ENCODE results near the gene ZNF574.
"Not testable (repeated sequence)": the region's sequence is repeated elsewhere in the genome, so short reads cannot be mapped to it uniquely, and the experiment has no call there.

ZNF574 gene

GRCh38 chr19:42099336-42099925, 23.5 kb downstream of the ZNF574 start:
- no peak for DNase-seq (ENCODE audit: low spot score)

DNA sequence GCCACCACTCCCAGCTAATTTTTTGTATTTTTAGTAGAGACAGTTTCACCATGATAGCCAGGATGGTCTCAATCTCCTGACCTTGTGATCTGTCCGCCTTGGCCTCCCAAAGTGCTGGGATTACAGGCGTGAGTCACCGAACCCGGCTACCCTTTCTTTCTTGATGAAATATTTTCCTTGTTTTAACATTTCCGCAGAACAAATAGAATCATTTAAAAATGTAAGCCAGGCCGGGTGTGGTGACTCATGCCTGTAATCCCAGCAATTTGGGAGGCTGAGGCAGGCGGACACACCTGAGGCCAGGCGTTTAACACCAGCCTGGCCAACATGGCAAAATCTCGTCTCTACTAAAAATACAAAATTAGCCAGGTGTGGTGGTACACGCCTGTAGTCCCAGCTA, 24.3 kb downstream of the ZNF574 start:
- not testable (repeated sequence) for DNase-seq (ENCODE audit: low spot score)

DNA sequence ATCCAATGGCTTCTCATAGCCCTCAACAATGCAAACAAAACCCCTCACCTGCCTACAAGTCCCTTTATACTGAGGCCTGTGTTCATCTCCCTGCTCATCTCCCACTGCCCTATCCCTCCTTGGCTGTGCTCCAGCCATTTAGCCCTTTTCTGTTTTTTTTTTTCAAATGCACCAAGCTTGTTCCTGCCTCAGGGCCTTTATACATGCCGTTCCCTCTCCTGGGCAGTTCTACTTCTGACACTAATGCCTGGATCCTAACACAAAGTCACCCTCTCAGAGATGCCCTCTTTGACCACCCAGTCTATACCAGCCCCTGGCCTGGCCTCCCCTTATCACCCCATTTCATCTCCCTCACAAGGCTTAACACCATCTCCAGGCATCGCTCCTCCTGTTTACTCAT, 26.9 kb downstream of the ZNF574 start:
- no peak for DNase-seq (ENCODE audit: low spot score)

- no peak for DNase-seq (ENCODE audit: low spot score)
These were observed 29.4 kb downstream of the ZNF574 start for GRCh38 chr19:42105368-42105767.

GRCh38 chr19:42108527-42109389, 32.8 kb downstream of the ZNF574 start:
- DNase-seq (ENCODE audit: low spot score), result peak; percentile 91

DNA sequence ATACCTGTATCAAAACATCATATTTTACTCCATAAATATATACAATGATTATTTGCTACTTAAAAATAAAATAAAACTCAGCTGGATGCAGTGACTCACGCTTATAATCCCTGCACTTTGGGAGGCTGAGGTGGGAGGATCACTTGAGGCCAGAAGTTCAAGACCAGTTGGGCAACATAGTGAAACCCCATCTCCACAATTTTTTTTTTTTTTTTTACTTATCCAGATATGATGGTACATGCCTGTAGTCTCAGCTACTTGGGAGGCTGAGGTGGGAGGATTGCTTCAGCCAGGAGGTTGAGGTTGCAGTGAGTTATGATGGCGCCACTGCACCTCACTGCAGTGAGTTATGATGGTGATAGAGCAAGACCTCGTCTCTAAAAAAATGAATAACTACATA, 33.9 kb downstream of the ZNF574 start:
- no peak for DNase-seq (ENCODE audit: low spot score)

GRCh38 chr19:42110658-42111057, 34.7 kb downstream of the ZNF574 start:
- no peak for DNase-seq (ENCODE audit: low spot score)

- peak; percentile 72 for DNase-seq (ENCODE audit: low spot score)
These were observed 35.4 kb downstream of the ZNF574 start for GRCh38 chr19:42111384-42111783.

DNA sequence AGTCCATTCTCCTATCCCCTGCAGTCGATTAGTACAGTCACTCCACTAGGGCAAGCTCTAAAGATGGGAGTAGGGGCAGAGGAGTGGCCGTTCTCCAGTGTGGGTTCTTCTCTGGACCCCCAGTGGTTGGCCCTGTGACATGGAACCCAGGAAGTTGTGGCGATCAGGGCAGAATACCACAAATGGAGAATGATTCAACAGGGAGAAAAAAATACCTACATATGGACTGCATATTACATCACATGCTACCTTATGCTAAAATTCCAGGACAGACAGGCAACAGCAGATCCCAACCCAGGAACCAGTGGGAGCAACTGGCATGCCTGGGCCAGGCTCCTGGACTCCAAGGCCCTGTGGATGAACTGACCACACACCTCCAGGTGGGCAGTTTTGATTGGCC, 35.8 kb downstream of the ZNF574 start:
- peak; percentile 46 for DNase-seq (ENCODE audit: low spot score)

DNA sequence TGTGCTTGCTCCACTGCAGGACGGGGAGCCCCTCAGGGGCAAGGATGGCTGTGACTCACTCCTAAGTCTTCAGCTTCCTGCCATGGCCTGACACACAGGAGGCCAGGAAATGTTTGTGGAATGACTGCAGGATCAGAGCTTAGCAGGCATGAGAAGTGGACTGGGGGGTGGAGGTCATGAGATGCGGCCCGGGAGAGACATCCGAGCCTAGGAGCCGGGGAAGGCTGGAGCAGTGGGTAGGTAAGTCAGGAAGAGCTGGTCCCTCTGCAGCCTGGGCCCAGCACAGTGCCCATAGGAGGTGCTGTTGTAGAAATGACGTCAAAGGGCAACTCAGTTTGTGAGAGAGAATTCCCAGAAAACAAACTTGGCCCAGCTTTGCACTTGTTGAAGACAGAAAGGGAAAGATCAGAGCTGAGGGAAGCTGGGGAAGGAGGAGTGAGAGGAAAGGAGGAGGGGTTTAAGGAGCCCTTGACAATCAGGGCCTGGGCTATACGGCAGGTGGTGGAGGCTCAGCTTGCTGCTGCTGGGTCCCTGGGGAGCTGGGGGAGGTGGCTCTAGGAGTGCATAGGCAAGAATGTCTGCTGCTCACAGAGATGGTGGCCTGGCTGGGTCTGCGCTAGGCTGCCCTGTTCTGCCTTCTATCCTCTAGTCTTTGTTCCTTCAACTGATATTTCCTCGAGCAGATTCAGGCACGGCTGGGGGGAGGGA, 37.8 kb downstream of the ZNF574 start:
- peak; percentile 93 for DNase-seq (ENCODE audit: low spot score)

GRCh38 chr19:42114412-42114811, 38.4 kb downstream of the ZNF574 start:
- no peak for DNase-seq (ENCODE audit: low spot score)

- no peak for DNase-seq (ENCODE audit: low spot score)
These were observed 39.3 kb downstream of the ZNF574 start for GRCh38 chr19:42115219-42115618.

- no peak for DNase-seq (ENCODE audit: low spot score)
These were observed 39.7 kb downstream of the ZNF574 start for GRCh38 chr19:42115705-42116104.

GRCh38 chr19:42116308-42117075, 40.5 kb downstream of the ZNF574 start:
- no peak for DNase-seq (ENCODE audit: low spot score)

GRCh38 chr19:42117076-42117475, 41.1 kb downstream of the ZNF574 start:
- DNase-seq (ENCODE audit: low spot score), result no peak

DNA sequence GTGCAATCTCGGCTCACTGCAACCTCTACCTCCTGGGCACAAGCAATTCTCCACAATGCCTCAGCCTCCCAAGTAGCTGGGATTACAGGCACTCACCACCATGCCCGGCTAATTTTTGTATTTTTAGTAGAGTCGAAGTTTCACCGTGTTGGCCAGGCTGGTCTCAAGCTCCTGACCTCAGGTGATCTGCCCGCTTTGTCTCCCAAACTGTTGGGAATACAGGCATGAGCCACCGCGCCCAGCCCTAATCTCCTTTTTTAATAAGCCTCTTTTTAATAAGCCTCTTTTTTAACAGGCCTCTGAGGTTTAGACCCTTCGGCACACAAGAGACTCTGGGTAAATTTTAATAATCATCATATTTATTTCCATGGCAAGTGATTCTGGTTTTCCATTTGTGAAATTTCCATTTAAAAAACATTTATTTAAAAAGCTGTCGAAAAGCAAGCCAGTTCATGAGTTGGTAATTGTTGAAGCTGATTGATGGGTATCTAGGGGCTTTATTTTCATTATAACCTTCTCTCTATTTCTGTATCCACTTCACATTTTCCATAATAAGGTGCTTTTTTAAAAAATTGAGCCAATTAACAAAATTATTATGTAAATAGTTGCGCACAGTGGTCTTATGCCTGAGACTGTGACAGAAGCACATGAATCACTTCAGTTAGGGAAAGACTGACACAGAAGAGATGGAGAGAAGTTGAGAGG, 44.5 kb downstream of the ZNF574 start:
- DNase-seq (ENCODE audit: low spot score), result no peak

- no peak for DNase-seq (ENCODE audit: low spot score)
These were observed 45.2 kb downstream of the ZNF574 start for GRCh38 chr19:42121036-42121621.

DNA sequence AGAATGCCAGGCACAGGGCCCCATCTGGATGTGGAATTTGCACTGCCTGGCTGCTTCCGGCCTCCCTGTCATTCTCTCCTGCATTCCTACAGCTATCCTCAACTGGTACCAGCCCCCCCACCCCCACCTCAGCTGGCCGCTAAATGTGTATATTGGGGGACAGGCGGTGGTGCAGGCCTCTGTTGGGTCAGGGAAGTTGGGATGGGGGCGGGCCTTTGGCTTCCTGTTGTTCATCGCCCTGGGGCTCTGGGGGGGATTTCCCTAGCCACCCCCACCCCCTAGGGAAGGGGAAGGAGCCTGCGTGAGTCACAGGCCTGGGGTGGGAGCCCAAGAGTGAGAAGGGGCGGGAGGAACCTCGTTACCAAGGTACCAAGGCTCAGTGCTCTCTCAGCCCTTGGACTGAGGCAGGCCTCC, 45.7 kb downstream of the ZNF574 start:
- DNase-seq (ENCODE audit: low spot score), result peak; percentile 91

GRCh38 chr19:42122691-42123607, 47.0 kb downstream of the ZNF574 start:
- no peak for DNase-seq (ENCODE audit: low spot score)

DNA sequence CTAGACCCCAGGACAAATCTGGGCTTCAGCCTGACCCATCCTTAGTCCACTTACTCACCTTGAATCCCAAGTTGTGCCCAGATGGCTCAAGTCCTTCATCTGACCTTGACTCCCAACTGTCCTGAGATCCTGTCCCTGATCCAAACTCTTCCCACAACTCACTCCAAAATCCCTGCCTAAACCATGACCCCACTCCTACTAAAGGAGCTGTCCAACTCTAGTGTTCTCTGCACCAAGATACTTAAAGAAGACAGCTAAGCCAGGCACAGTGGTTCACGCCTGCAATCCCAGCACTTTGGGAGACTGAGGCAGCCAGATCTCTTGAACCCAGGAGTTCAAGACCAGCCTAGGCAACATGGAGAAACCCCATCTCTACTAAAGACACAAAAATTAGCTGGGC, 47.8 kb downstream of the ZNF574 start:
- no peak for DNase-seq (ENCODE audit: low spot score)
